HG02884 (cell line): Measurements from ENCODE around the gene PDE5A.
"Not testable (repeated sequence)": the region's sequence is repeated elsewhere in the genome, so short reads cannot be mapped to it uniquely, and the experiment has no call there.

ENCODE experiments used
- ATAC-seq: cut with Tn5 transposase; IDR thresholded peaks from one replicate; pipeline ENCODE4 v1.9.1; 2021; ENCODE audit warnings: mild to moderate bottlenecking, moderate library complexity; ENCODE audit not compliant: unreplicated experiment

Gene PDE5A

GRCh38 chr4:119646347-119647071 lies 17.9 kb upstream of the PDE5A start:
- no peak for ATAC-seq

- no peak for ATAC-seq
Observed at GRCh38 chr4:119643306-119644042, 14.9 kb upstream of the PDE5A start.

- ATAC-seq, result no peak
Observed at GRCh38 chr4:119641765-119642164, 13.2 kb upstream of the PDE5A start.

DNA sequence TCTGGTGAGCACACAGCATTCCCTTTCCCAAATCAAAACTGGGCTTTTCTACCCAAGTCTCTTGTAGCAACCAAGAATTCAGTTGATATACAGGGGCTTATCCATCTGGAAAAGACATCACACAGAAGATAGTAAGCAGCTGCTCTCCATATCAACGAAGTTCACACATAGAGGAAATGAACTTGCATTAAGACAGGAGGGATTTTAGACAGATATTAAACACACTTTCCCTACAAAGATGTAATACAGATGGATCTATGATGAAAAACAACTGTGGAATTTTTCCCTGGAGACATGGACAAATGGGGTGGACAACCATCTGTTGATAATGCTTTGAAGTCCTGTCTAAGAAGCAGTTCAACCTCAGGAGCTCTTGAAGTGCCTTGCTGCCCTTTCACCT lies 9.8 kb upstream of the PDE5A start:
- no peak for ATAC-seq

DNA sequence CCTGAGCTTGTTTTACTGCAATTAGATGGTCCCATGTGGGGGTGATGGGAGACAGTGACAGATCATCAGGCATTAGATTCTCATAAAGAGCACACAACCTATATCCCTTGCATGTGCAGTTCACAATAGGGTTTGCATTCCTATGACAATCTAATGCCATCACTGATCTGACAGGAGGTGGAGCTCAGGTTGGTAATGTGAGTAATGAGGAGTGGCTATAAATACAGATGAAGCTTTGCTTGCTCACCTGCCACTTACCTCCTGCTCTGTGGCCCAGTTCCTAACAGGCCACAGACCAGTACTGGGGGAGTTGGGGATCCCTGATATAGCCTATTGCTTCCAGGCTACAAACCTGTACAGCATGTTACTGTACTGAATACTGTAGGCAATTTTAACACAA lies 8.2 kb upstream of the PDE5A start:
- not testable (repeated sequence) for ATAC-seq

- no peak for ATAC-seq
Observed at GRCh38 chr4:119632216-119632615, 3.6 kb upstream of the PDE5A start.

DNA sequence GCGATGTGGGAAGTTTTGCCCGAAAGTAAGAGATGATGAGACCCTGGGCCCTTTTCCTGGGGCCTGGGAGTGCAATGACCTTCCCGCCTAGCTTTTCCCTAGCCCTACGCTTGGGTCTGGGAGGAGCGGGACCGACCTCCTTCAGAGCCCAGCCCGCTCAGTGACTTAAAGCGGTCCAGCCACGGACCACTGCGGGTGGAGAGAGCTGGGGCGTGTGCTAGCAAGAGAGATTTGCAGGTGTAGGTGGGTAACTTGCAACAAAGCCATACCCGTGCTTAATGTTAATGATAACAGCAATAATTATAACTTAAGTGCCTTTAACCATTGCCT lies 503 bp upstream of the PDE5A start:
- ATAC-seq, result peak; percentile 34

- ATAC-seq, result peak; percentile 49
Observed at GRCh38 chr4:119627267-119628255, 1.0 kb downstream of the PDE5A start.

DNA sequence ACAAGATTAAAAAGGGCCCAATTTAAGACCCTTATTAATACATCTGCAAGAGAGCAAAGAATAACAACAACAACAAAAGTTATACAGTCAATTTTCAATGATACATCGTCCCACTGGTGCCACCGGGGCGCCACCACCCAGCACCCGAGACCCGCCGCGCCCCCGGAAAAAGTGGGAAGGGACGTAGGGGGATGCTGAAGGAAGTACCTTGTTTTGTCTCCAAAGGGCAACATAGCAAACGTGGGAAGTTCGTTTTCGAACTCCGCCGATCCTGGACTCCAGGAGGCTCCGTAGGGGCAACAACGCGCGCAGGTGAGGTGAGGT lies 1.7 kb downstream of the PDE5A start:
- ATAC-seq, result no peak

DNA sequence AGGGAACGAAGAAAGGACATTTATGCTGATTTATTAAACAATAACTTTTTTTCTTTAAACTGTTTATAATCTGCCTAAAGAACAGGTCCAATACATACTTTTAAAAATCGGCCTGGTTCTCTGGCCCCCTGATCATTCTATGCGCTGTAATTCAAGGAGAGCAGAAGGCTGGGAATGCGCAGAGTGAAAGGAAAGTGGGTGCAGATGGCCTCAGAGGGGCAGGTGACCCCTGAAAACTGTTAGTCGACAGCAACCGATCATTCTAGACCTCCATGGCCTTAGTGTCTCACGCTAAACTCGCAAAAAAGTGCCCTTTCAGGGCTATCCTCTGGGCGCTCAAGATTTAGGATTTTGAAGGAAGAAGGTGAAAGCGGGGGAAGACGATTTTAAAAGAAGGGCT lies 2.2 kb downstream of the PDE5A start:
- ATAC-seq, result no peak

- ATAC-seq, result no peak
Observed at GRCh38 chr4:119625761-119626160, 2.8 kb downstream of the PDE5A start.

DNA sequence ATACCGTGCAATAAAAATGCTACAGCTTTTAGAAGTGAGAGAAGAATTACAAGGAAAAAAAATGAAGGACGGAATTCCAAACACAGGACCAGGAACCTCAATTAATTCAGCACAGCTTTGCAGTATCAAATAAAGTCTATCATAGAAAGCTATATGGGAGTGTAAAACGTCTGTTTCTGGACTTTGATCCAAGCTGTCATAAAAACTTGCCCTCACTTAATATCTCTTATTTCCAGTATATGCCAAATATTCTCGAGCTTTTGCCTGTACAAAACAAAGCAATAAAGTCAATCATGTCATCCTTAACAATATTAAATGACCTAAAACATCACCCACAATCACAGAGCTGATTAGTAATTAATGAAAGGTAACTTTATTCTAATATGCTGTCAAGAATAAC lies 4.2 kb downstream of the PDE5A start:
- ATAC-seq, result no peak

DNA sequence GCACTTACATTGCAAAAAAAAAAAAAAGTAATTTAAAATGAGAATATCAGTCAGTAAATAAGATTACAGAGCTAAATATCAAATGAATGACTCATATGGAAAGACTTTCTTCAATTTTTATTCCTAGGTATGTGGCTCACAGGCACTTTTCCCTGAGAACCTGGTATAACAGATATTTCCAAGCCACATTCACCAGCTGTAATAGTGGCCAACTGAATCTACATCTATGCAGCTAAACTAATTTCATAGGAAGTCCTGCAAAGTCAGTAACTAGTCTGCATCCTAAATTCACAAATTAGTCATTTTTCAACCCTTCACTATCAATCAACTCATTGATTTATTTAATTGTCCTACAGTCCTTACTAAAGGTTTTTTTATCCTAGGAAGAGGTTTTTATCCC lies 5.6 kb downstream of the PDE5A start:
- no peak for ATAC-seq

GRCh38 chr4:119615068-119615719 lies 13.4 kb downstream of the PDE5A start:
- ATAC-seq, result no peak

- no peak for ATAC-seq
Observed at GRCh38 chr4:119604266-119604665, 24.3 kb downstream of the PDE5A start.

- ATAC-seq, result no peak
Observed at GRCh38 chr4:119602366-119602765, 26.2 kb downstream of the PDE5A start.

DNA sequence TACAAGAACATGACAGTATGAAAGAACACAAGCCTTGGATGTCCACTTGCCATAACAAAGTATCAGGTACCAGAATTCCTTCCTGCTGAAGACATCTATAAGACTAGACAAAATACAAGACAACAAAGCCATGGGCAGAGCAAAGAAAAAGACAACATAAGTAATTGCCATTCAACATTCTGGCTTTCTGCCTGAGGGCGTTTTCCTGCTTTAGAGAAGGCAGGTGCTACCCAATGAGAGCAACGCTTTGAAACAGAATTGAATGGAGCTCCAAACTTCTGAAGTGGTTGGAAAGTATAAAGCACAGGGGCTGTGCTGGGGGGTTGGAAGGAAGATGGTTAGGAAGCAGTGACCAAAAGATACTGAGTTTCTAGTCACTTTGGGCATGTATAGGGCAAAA lies 30.1 kb downstream of the PDE5A start:
- ATAC-seq, result no peak

DNA sequence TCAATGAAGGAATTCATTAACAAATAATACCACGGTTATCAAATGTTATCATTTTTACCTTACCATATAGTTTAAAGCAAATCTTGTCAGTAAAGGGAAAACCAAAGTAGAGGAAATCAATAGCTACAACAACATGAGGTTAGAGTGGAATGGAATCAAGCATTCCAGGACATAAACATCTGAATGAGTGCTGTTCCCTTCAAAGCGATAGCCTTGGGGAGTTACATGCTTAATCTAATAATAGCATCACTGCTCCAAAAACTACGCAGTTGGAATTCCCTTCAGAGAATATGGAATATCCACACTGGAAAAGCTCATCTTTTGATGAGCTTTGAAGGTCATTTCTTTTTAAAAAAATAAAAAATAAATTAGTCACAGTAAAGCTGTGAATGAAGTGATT lies 31.2 kb downstream of the PDE5A start:
- ATAC-seq, result no peak

DNA sequence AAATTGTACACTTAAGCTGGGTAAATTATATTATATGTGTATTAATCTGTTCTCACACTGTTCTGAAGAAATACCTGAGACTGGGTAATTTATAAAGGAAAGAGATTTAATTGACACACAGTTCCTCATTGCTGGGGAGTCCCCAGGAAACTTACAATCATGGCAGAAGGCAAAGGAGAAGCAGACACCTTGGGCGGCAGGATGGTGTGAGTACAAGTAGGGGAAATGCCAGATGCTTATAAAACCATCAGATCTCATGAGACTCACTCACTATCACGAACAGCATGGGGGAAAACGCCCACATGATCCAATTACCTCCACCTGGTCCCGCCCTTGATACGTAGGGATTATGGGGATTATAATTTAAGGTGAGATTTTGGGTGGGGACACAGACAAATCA lies 34.9 kb downstream of the PDE5A start:
- no peak for ATAC-seq

DNA sequence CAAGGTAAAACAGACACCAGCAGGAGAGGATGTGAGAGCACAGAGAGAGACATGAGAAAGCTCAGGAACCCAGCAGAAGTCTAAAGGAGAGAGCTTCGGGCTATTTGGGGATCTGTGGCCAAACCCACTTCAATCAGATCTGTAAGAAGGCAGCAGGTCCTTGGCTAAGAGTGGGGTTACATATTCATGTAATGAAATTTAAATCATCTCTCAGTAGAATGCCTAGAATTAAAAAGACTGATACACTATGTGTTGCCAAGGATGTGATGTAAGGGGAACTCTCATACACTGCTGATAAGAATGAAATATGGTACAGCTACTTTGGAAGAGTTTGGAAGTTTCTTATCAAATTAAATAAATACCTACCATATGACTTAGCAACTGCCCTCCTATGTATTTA lies 35.8 kb downstream of the PDE5A start:
- no peak for ATAC-seq

- ATAC-seq, result no peak
Observed at GRCh38 chr4:119589165-119589564, 39.4 kb downstream of the PDE5A start.
